Measurements from ENCODE around the gene PTPRM.
"Not testable (repeated sequence)": the region's sequence is repeated elsewhere in the genome, so short reads cannot be mapped to it uniquely, and the experiment has no call there.

PTPRM gene

DNA sequence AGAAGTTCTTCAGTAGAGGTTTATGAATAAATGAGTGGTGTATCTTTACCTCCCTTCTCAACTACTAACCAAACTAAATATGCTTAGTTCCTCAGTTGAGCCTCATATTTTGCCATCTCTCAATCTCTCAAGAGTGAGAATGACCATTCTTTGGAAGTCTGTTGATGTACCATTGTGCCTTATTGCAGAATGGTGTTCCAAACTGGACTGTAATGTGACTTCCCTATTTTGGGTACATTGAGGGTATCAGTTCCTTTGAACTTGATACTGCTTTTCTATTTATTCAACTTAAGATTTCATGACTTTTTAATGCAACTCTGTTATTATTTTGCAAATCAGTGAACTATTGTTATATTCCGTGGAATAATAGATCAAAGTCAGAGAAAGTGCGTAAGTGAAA lies 159.4 kb downstream of the PTPRM start:
- DNase-seq (ENCODE audit: low read depth, low spot score): no peak

DNA sequence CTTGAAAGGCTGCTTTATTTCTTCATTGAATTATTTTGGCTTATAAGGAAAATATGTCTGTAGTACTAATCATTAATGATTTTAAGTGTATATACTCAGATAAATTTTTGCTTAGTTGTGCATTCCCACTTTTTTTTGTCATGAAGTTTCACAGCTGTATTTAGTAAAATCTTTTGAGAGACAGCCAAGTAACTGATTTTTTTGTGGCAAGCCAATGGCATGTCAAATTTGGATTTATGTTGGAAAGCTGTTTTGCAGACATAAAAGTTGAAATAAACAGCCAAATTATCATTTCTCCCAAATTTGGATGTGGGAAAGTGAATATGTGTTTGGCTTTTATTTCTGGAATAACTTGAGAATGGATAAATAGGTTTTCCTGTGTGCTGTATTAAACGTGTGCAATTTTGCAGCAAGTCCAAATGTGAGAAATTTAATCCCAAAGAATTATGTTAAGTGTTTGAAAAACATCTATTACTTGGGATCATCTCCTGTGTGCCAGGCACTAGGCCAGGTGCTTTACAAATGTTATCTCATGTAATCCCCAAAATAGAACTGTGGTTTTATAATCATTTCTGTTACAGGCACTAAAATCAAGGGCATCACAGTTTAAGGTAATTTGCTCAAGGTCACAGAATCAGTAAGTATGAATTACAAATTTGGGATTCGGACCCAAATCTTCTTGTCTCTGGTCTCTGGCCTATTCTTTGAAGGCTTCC lies 160.4 kb downstream of the PTPRM start:
- no peak for DNase-seq (ENCODE audit: low read depth, low spot score)

DNA sequence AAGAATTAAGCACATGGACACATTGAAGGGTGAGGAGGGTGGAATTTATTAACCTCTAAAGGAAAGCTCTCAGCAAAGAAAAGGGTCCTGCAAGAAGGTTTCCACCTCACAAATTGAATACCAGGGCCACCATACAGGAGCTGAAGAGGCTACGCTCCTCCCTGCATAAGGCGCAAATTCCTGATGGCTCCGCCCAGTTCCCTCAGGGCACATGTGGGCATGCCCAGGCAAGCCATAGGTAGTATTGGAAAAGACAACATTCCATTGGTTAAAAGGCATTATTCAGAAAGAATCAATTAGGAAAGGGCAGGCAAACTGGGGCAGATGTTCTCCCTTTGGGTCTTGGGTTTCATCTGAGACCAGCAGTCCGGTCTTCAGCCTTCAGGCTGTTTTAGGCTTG lies 161.2 kb downstream of the PTPRM start:
- no peak for DNase-seq (ENCODE audit: low read depth, low spot score)

DNA sequence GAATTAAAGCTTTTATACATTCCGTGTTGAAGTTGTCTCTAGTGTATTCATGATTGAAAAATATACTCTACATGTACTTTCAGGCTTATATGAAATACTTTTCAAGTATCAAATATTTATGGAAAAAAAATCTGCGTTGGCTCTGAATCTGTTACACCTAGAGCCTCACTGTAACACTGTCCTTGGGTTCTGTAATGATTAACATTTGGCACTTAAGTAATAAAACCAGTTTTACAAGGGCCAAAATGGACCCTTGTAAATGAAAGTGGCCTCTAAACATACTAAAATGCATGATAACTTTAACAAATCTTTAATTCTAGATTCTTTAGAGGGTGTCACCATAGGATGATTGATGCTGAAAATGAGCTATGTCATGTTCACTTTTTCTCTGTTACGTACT lies 162.8 kb downstream of the PTPRM start:
- DNase-seq (ENCODE audit: low read depth, low spot score): no peak

DNA sequence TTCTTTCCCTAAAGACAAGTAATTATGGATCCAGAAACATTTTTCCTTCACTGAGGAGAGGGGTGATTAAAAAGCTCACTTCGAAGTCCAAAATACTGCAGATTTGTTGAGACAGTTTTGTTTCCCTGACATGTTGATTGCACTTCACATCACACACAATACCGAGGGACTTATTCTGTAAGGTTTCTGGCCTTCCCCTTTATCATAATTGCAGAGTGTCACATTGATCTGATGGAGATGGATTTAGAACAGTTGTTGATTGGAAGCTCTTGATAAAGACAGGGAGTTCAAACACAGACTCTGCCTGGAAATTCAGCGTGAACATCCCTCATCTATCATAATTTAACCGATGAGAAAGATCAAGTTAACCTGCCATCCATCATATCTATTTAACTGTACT lies 163.6 kb downstream of the PTPRM start:
- no peak for DNase-seq (ENCODE audit: low read depth, low spot score)

- no peak for DNase-seq (ENCODE audit: low read depth, low spot score)
Observed at GRCh38 chr18:7733642-7734041, 166.5 kb downstream of the PTPRM start.

- DNase-seq (ENCODE audit: low read depth, low spot score): no peak
Observed at GRCh38 chr18:7735196-7735595, 168.1 kb downstream of the PTPRM start.

- no peak for DNase-seq (ENCODE audit: low read depth, low spot score)
Observed at GRCh38 chr18:7735626-7736175, 168.6 kb downstream of the PTPRM start.

GRCh38 chr18:7736526-7736925 lies 169.4 kb downstream of the PTPRM start:
- DNase-seq (ENCODE audit: low read depth, low spot score): not testable (repeated sequence)

DNA sequence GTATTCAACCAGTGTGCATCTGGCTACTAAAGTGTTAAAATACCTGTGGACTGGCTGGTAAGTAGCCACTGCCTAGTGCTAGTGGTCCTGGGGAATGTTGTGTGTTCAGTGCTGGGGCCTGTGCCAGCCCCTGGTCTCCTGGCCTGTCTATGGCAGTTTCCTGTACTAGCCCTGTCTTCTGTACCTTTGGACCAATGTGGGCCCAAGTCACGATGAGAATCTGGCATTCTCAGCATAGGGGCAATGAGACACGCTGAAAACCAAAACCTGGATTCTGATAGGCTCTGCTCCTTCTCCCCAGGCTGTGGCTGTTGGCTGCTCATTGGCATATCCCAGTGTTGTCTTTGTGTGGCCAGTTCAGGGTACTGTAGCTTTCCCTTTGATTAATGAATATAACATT lies 170.4 kb downstream of the PTPRM start:
- DNase-seq (ENCODE audit: low read depth, low spot score): peak; percentile 72

DNA sequence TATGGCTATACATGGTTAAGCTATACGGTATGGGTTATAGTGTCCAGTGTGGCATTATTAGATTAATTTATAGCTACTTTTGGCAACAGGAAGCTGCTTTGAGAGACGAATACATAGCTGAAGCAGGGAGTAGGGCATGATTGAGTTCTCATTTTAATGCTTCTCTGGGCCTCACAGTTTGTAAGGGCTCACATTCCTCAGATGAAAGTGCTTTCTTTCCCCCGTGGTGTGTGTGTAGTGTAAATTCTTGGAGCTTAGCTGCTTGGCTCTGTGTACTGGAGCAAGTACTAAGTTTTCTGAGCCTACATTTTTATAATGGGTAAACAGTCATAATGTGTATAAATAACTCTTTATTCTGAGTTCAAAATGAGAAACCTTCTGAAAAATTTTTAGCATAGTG lies 173.7 kb downstream of the PTPRM start:
- peak; percentile 68 for DNase-seq (ENCODE audit: low read depth, low spot score)

GRCh38 chr18:7741640-7742039 lies 174.5 kb downstream of the PTPRM start:
- no peak for DNase-seq (ENCODE audit: low read depth, low spot score)

DNA sequence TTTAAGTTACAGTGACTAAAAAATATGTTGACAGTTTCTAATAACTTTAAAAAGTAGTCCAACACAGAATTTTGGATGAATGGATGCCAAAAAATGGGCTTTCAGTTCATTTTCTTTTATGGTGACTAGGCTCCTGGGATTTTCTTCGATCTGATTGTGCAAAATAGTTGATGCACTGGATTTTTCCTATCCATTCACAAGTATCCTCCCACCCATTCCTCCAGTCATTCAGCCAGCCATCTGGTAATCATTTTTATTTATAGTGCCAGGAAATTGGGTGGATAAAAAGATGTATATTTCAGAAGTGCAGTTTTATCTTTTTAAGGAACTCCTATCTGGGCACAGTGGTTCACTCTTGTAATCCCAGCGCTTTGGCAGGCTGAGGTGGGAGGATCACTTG lies 175.1 kb downstream of the PTPRM start:
- DNase-seq (ENCODE audit: low read depth, low spot score): no peak

DNA sequence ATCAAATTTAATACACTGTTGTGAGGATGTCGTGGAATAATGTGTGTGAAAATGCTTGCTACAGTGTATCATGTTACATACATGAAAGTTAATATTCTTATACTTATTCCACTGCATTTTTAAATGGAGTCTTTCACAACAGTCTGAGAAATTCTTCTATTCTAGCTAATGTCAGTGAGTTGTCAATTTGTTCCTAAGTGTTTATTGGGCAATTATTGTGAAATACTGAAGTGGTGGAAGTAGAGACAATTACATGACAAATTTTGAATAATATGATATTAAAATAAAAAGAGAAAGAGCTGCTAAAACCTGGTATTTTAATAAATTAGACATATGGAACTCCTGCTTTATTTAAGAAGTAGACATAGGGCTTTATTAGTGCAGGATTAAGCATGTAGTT lies 176.1 kb downstream of the PTPRM start:
- no peak for DNase-seq (ENCODE audit: low read depth, low spot score)

- no peak for DNase-seq (ENCODE audit: low read depth, low spot score)
Observed at GRCh38 chr18:7746106-7746505, 179.0 kb downstream of the PTPRM start.

DNA sequence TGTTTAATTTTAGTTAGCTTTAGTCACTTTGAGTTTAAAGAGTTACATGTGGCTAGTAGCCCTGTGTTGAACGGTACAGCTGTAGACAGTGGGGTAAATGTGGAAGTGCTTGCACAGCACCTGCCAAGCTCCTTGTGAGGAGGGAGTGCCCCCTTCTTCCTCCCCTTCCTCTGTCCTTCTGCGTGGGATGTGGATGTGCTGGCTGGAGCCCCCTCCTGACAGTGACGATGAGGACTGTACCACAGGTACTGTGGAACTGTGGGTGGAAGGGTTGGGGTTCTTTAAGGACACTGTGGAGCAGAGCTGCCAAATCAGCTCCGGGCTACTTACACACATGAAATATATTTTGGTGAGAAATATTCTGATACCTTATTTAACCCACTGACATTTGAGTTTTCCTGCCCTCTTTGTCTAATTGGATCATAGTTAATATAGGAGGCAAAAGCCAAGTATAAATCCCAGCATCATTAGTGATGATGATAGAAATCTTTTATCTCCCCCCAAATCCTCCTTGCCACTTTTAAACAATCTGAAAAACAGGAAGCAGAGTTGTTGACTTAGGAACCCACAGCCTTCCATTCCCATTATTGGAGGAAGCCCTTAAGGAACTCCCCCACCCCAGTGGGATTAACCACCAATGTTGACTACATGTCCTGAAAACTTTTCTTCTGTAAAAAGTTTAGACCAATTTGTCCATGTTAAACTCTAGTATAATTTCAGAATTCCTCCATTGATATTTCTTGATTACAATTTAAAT lies 181.3 kb downstream of the PTPRM start:
- no peak for DNase-seq (ENCODE audit: low read depth, low spot score)

- no peak for DNase-seq (ENCODE audit: low read depth, low spot score)
Observed at GRCh38 chr18:7749008-7749405, 181.9 kb downstream of the PTPRM start.

DNA sequence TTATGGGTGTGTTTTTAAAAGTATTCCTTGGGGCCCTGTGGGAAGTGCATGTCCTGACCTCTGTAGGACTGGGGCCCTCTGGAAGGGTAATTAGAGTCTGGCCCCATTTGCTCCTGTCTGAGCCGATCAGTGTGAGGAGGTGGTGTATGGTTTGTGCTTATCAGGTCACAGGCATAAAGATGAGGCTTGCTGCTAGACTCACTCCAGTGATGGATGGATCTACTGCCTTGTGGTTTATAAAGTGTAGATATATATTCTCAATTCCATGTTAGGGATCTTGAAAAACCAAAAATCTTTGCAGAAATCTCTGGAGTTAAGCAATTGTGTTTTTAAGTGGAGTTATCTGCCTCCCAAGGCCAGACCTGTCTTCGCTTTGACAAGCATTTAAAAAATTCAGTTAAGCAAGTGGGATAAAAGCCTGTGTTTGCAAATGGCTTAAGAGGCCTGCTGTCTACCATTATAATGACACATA lies 182.4 kb downstream of the PTPRM start:
- DNase-seq (ENCODE audit: low read depth, low spot score): peak; percentile 42

DNA sequence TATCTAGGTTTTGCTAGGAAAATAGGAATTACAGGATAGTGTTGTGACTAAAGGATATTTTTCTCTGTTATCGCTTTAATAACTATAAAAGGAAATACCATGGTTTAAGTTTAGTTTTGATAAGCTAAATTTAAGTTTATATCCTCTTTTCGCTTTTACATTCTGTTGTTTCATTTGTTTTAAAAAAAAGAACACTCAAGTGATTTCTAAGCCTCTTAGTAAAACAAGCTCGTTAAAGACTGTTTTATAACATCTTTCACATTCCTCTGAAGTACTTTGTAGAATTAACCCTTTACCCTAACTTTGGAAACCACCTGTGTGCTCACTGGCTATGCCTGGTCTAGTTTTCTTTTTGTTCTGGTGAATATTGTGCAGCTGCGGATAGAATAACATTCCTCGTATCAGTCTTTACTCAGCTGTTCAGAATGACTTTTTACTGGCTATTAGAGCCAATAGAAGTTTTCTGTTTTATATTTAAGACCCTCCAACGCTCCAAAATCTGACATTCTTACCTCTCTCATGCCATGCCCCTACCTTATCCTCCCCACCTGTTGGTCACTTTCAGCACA lies 183.1 kb downstream of the PTPRM start:
- no peak for DNase-seq (ENCODE audit: low read depth, low spot score)

GRCh38 chr18:7750966-7751365 lies 183.8 kb downstream of the PTPRM start:
- DNase-seq (ENCODE audit: low read depth, low spot score): no peak

DNA sequence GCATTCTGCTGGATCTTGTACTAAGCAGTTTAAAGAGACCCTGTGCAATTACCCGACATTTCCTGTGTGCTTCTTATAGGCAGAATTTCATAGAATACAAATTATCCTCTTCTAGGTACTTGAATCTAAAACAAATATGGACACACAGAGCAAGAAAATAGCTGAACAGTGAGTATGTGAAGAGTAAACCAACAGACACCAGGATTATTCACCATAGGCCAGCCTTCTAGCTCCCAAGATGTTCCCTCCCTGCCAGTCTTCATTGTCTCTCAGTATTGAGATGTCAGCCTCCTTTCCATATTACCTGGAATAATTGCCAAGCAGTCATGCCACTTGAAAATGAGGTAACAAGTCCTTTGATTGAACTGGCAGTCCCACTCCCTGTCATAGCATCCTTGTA lies 187.1 kb downstream of the PTPRM start:
- DNase-seq (ENCODE audit: low read depth, low spot score): no peak

GRCh38 chr18:7754725-7755181 lies 187.6 kb downstream of the PTPRM start:
- no peak for DNase-seq (ENCODE audit: low read depth, low spot score)

Data from astrocyte of the hippocampus (primary cell).